H1 (cell line): Measurements from ENCODE around the gene CACNA1C. TPM values are rescaled to one million over a fixed set of nuclear protein-coding genes. Genes with fewer than 3 reads are reported as not detected.

ENCODE experiments used
- CTCF ChIA-PET: fragments of 300-600 bp; sonication (Branson Sonifier 250); formaldehyde crosslinking; loops from one replicate; lab custom pipeline; 2021; ENCODE audit not compliant: partially characterized antibody; lab: Charles Lee
- POLR2A ChIA-PET: fragments of 300-600 bp; sonication (Branson Sonifier 250); formaldehyde crosslinking; loops from one replicate; lab custom pipeline; 2021; ENCODE audit warnings: inconsistent platforms; ENCODE audit not compliant: partially characterized antibody; lab: Charles Lee
- DNase-seq, 2 experiments: peaks; one replicate each; pipeline versions ENCODE4 v3.0.0 to v3.0.0-alpha.2; 2010 to 2022; ENCODE audit warnings: low spot score in 2 of 2, low read depth in 1 of 2, mixed read lengths in 1 of 2
- FAIRE-seq: peaks from 2 replicates; lab custom pipeline; 2011; peaks lifted over from hg19 to GRCh38; lab: Jason Lieb, UNC
- H2AFZ ChIP-seq: 2 replicates; pipeline ENCODE4 v1.8.1; 2012; ENCODE audit warnings: low read length, inconsistent platforms
- H2AK5ac ChIP-seq: 2 replicates; pipeline ENCODE4 v1.6.1; 2013; ENCODE audit warnings: low read depth, low read length
- H2BK120ac ChIP-seq: replicated peaks from 2 replicates; pipeline ENCODE3; 2013; ENCODE audit warnings: low read depth, low read length, inconsistent platforms
- H2BK12ac ChIP-seq: 2 replicates; pipeline ENCODE4 v1.6.1; 2013; ENCODE audit warnings: low read depth, low read length
- H2BK15ac ChIP-seq: 2 replicates; pipeline ENCODE4 v1.6.1; 2013; ENCODE audit warnings: low read length
- H2BK20ac ChIP-seq: 2 replicates; pipeline ENCODE4 v1.6.1; 2013; ENCODE audit warnings: low read length
- H2BK5ac ChIP-seq: 2 replicates; pipeline ENCODE4 v1.6.1; 2013; ENCODE audit warnings: low read depth, low read length
- H3K14ac ChIP-seq: 2 replicates; pipeline ENCODE4 v1.6.1; 2013; ENCODE audit warnings: inconsistent platforms; ENCODE audit not compliant: insufficient read length
- H3K18ac ChIP-seq: 2 replicates; pipeline ENCODE4 v1.6.1; 2013; ENCODE audit warnings: low read length; ENCODE audit errors: extremely low read depth
- H3K23ac ChIP-seq: 2 replicates; pipeline ENCODE4 v1.6.1; 2013; ENCODE audit warnings: inconsistent platforms; ENCODE audit not compliant: insufficient read length
- H3K23me2 ChIP-seq: 2 replicates; pipeline ENCODE4 v1.6.1; 2013; ENCODE audit warnings: low read depth, low read length
- H3K27ac ChIP-seq: 2 replicates; pipeline ENCODE4 v1.6.1; 2011; ENCODE audit warnings: low read depth, low read length, inconsistent platforms
- H3K27me3 ChIP-seq, 4 experiments: replicated peaks in 1 of 4; 1 replicate in 1 of 4; 2 replicates in 3 of 4; pipeline versions ENCODE4 v1.6.1 to v1.8.1; 2011 to 2013; ENCODE audit warnings: low read length in 3 of 4, mild to moderate bottlenecking in 3 of 4, inconsistent platforms in 2 of 4, mixed read lengths in 2 of 4, moderate library complexity in 1 of 4; ENCODE audit not compliant: control insufficient read depth in 3 of 4, insufficient read depth in 3 of 4; ENCODE audit errors: extremely low read depth in 1 of 4
- H3K36me3 ChIP-seq, 4 experiments: 2 replicates each; pipeline versions ENCODE4 v1.6.1 to v1.8.1; 2011 to 2013; ENCODE audit warnings: mild to moderate bottlenecking in 4 of 4, low read length in 3 of 4, moderate library complexity in 2 of 4, control low read depth in 1 of 4, inconsistent platforms in 1 of 4; ENCODE audit not compliant: insufficient read depth in 4 of 4, control insufficient read depth in 2 of 4
- H3K4ac ChIP-seq: replicated peaks from 2 replicates; pipeline ENCODE3; 2013; ENCODE audit warnings: low read length, low read depth, mixed read lengths, inconsistent platforms; ENCODE audit not compliant: insufficient read length
- H3K4me1 ChIP-seq, 4 experiments: replicated peaks in 1 of 4; 1 replicate in 1 of 4; 2 replicates in 3 of 4; pipeline versions ENCODE4 v1.6.1 to v1.8.1; 2011 to 2013; ENCODE audit warnings: low read length in 3 of 4, inconsistent platforms in 2 of 4, mixed read lengths in 1 of 4; ENCODE audit not compliant: insufficient read depth in 4 of 4, control insufficient read depth in 3 of 4
- H3K4me2 ChIP-seq, 2 experiments: 2 replicates each; pipeline versions ENCODE4 v1.6.1 to v1.8.1; 2011 to 2013; ENCODE audit warnings: low read depth in 2 of 2, low read length in 2 of 2, control low read depth in 1 of 2, inconsistent platforms in 1 of 2, mild to moderate bottlenecking in 1 of 2; ENCODE audit not compliant: insufficient read depth in 1 of 2
- H3K4me3 ChIP-seq, 4 experiments: fragments of 200-600, 300-600 bp in 1 of 4; sonication (generic), shearing (Covaris generic), sonication (Bioruptor Twin) in 1 of 4; 2 replicates each; pipeline versions ENCODE4 v1.5.1 to v1.8.1; 2011 to 2016; ENCODE audit warnings: low read length in 4 of 4, low read depth in 3 of 4, control low read depth in 2 of 4, inconsistent platforms in 2 of 4, mild to moderate bottlenecking in 2 of 4, mixed read lengths in 1 of 4, moderate library complexity in 1 of 4; ENCODE audit not compliant: insufficient read depth in 2 of 4; ENCODE audit errors: extremely low read depth in 1 of 4
- H3K56ac ChIP-seq: replicated peaks from 2 replicates; pipeline ENCODE3; 2013; ENCODE audit warnings: low read depth, mild to moderate bottlenecking, mixed read lengths, low read length, inconsistent platforms; ENCODE audit not compliant: insufficient read length
- H3K79me1 ChIP-seq: 2 replicates; pipeline ENCODE4 v1.6.1; 2013; ENCODE audit warnings: low read depth, low read length, control low read depth
- H3K79me2 ChIP-seq, 2 experiments: 2 replicates each; pipeline versions ENCODE4 v1.6.1 to v1.8.1; 2012 to 2013; ENCODE audit warnings: low read length in 2 of 2, mild to moderate bottlenecking in 2 of 2, inconsistent platforms in 1 of 2; ENCODE audit not compliant: insufficient read depth in 2 of 2, control insufficient read depth in 1 of 2
- H3K9ac ChIP-seq, 4 experiments: replicated peaks in 1 of 4; 1 replicate in 1 of 4; 2 replicates in 3 of 4; pipeline versions ENCODE4 v1.6.1 to v1.8.1; 2011 to 2013; ENCODE audit warnings: low read depth in 3 of 4, low read length in 3 of 4, control low read depth in 2 of 4, mild to moderate bottlenecking in 2 of 4, moderate library complexity in 2 of 4, inconsistent platforms in 1 of 4; ENCODE audit errors: extremely low read depth in 1 of 4
- H3K9me3 ChIP-seq, 2 experiments: 2 replicates each; pipeline versions ENCODE4 v1.6.1 to v1.8.1; 2012 to 2013; ENCODE audit warnings: mild to moderate bottlenecking in 2 of 2, moderate library complexity in 2 of 2, control low read depth in 1 of 2, inconsistent platforms in 1 of 2, low read depth in 1 of 2, low read length in 1 of 2, mixed read lengths in 1 of 2; ENCODE audit not compliant: insufficient read depth in 2 of 2
- H4K20me1 ChIP-seq, 2 experiments: replicated peaks in 1 of 2; 2 replicates each; pipeline versions ENCODE3 to v1.8.1; 2011 to 2013; ENCODE audit warnings: inconsistent platforms in 2 of 2, low read length in 2 of 2, mild to moderate bottlenecking in 1 of 2; ENCODE audit not compliant: insufficient read depth in 2 of 2, control insufficient read depth in 1 of 2
- H4K5ac ChIP-seq: 2 replicates; pipeline ENCODE4 v1.6.1; 2013; ENCODE audit warnings: low read length, low read depth, mixed read lengths, inconsistent platforms; ENCODE audit not compliant: insufficient read length
- H4K8ac ChIP-seq: 2 replicates; pipeline ENCODE4 v1.8.0; 2013; ENCODE audit warnings: mild to moderate bottlenecking, moderate library complexity, low read length, inconsistent platforms; ENCODE audit not compliant: insufficient read depth; ENCODE audit errors: extremely low read depth
- H4K91ac ChIP-seq: replicated peaks from 2 replicates; pipeline ENCODE3; 2013; ENCODE audit warnings: low read length, mixed read lengths, inconsistent platforms; ENCODE audit not compliant: insufficient read length
- ATF3 ChIP-seq: IDR thresholded peaks from 2 replicates; pipeline ENCODE4 v1.6.1; 2011; ENCODE audit warnings: low read depth, mild to moderate bottlenecking, low read length; ENCODE audit not compliant: insufficient read depth
- E2F6 ChIP-seq: IDR thresholded peaks from 2 replicates; pipeline ENCODE4 v1.6.1; 2012; ENCODE audit warnings: inconsistent platforms
- EP300 ChIP-seq, 2 experiments: IDR thresholded peaks; 1 replicate in 1 of 2; 2 replicates in 1 of 2; pipeline ENCODE4 v1.6.1; 2011 to 2012; ENCODE audit warnings: low read depth in 2 of 2, low read length in 2 of 2, mild to moderate bottlenecking in 2 of 2, borderline replicate concordance in 1 of 2, inconsistent platforms in 1 of 2, moderate library complexity in 1 of 2
- MAFK ChIP-seq: IDR thresholded peaks from 2 replicates; pipeline ENCODE4 v1.6.1; 2012; ENCODE audit warnings: low read depth, mild to moderate bottlenecking, improper control_type of control experiment, low read length
- MAX ChIP-seq: IDR thresholded peaks from 2 replicates; pipeline ENCODE4 v1.6.1; 2012; ENCODE audit warnings: inconsistent platforms
- POLR2A ChIP-seq, 2 experiments: IDR thresholded peaks; 1 replicate in 1 of 2; 2 replicates in 1 of 2; pipeline ENCODE4 v1.6.1; 2011; ENCODE audit warnings: low read depth in 2 of 2, low read length in 2 of 2, mild to moderate bottlenecking in 2 of 2; ENCODE audit errors: control extremely low read depth in 1 of 2
- POU5F1 ChIP-seq: IDR thresholded peaks from 2 replicates; pipeline ENCODE4 v1.6.1; 2011; ENCODE audit warnings: low read depth, mild to moderate bottlenecking, low read length, moderate library complexity
- RFX5 ChIP-seq: IDR thresholded peaks from 2 replicates; pipeline ENCODE4 v1.6.1; 2011; ENCODE audit warnings: low read depth, low read length, improper control_type of control experiment, borderline replicate concordance
- RNF2 ChIP-seq: fragments of 200-900, 300-1000 bp; sonication (generic); IDR thresholded peaks from 2 replicates; pipeline ENCODE4 v1.7.1; 2016; ENCODE audit warnings: borderline replicate concordance, low read depth, mild to moderate bottlenecking, antibody characterized with exemption, low read length; ENCODE audit not compliant: poor library complexity, severe bottlenecking; ENCODE audit errors: missing control alignments
- SIRT6 ChIP-seq: IDR thresholded peaks from one replicate; pipeline ENCODE4 v1.7.1; 2012; ENCODE audit warnings: low read length, inconsistent platforms
- SIX5 ChIP-seq: IDR thresholded peaks from 2 replicates; pipeline ENCODE4 v1.6.1; 2011; ENCODE audit warnings: mild to moderate bottlenecking, low read depth, low read length
- SP2 ChIP-seq: IDR thresholded peaks from 2 replicates; pipeline ENCODE4 v1.6.1; 2012; ENCODE audit warnings: mild to moderate bottlenecking, low read length, inconsistent platforms
- TAF1 ChIP-seq: IDR thresholded peaks from 2 replicates; pipeline ENCODE4 v1.6.1; 2011; ENCODE audit warnings: mild to moderate bottlenecking, low read depth, low read length
- WGBS, 2 experiments: shearing (Covaris generic) in 1 of 2; methylation state at CpG; one replicate each; pipeline versions ENCODE4 v1.1.6 to v1.1.7; 2013 to 2015; ENCODE audit warnings: low lambda C conversion rate in 2 of 2, mixed read lengths in 2 of 2, inconsistent platforms in 1 of 2, low coverage in 1 of 2, missing lambda C conversion rate in 1 of 2; ENCODE audit not compliant: insufficient replicate concordance in 2 of 2, insufficient coverage in 1 of 2, insufficient read length in 1 of 2; ENCODE audit errors: extremely low coverage in 1 of 2, missing lambda C conversion rate in 1 of 2; 5-methylcytosine and 5-hydroxymethylcytosine counted together
- polyA plus RNA-seq, 7 experiments: library from polyadenylated mRNA; depleted of rRNA in 3 of 7; stranded (reverse) in 5 of 7; unstranded in 2 of 7; fragments of >200 nt in 5 of 7; fragments of 200-250 nt in 2 of 7; gene quantifications; 1 replicate in 5 of 7; 2 replicates in 1 of 7; 4 replicates in 1 of 7; pipeline versions ENCODE4 v1.2.1 to v1.2.3, GENCODE V29; 2011 to 2013; ENCODE audit warnings: missing spikeins in 2 of 7, mixed read lengths in 2 of 7
- total RNA-seq: library from RNA; stranded (reverse); fragmentation: NEBNext Ultra II Directional; extraction: Animal tissue kit (Norgen Biotek cat#: 25700); gene quantifications from 2 replicates; pipeline ENCODE4 v1.2.1, GENCODE V29; 2021

CACNA1C gene
- total and polyA plus RNA-seq, 2 of the 8 experiments (the other 6 are each of a cell fraction or from before 2014, with no cell fraction given) = 1.3 TPM

- no peak overlapping the region for H2BK20ac ChIP-seq
- no peak overlapping the region for H4K8ac ChIP-seq
- H3K23ac ChIP-seq = no peak overlapping the region
- no peak overlapping the region; the same call in 1 of the 2 replicates for H2BK5ac ChIP-seq
- FAIRE-seq (no peak), DNase-seq (no peak)
- H3K4me2 ChIP-seq = no peak overlapping the region
- H3K79me1 ChIP-seq = no peaks in the 10 kb centered on the region
- H4K20me1 ChIP-seq = no peaks in the 10 kb centered on the region
- H3K79me2 ChIP-seq = no peaks in the 10 kb centered on the region
- H4K5ac ChIP-seq = no peak overlapping the region
- no peak overlapping the region for H3K56ac ChIP-seq
- H3K4me1 ChIP-seq = no peaks in the 10 kb centered on the region
- H2AK5ac ChIP-seq = no peak overlapping the region
- H3K4ac ChIP-seq = no peak overlapping the region
- no peak overlapping the region for H3K27ac ChIP-seq
- no peak overlapping the region for H3K14ac ChIP-seq
- H2BK12ac ChIP-seq = no peak overlapping the region
- TF ChIP-seq E2F6 = no peak
- TF ChIP-seq SIRT6 = no peak
- no peak for TF ChIP-seq SIX5
- no peak for TF ChIP-seq ATF3
- TF ChIP-seq EP300 (IDR thresholded peaks at IDR 0.05; ENCODE audit: borderline replicate concordance in 1 of 2, low read depth in 2 of 2, low read length in 2 of 2) = no peak
- no peak for TF ChIP-seq MAFK
- TF ChIP-seq POLR2A (IDR thresholded peaks at IDR 0.05; ENCODE audit: control extremely low read depth in 1 of 2, low read depth in 2 of 2, low read length in 2 of 2) = no peak
- TF ChIP-seq SP2 = no peak
- no peak for TF ChIP-seq MAX
- no peak for TF ChIP-seq RFX5
- TF ChIP-seq RNF2 = no peak
- TF ChIP-seq POU5F1 = no peak
- TF ChIP-seq TAF1 = no peak
- TF ChIP-seq, all 59 proteins: peak for 0
- H3K9me3 ChIP-seq = no peaks in the 10 kb centered on the region
- no peak overlapping the region for H3K4me3 ChIP-seq
- H3K18ac ChIP-seq = no peak overlapping the region
- no peak overlapping the region for H4K91ac ChIP-seq
- ChIA-PET CTCF (interaction anchor here (0.7 to 4.5 kb wide), 6 partner anchors 8 to 339 kb away, joined by 3 to 24 read pairs (median 3); no protein-coding TSS in a partner anchor), POLR2A (no interaction called here)
- no peaks in the 10 kb centered on the region; a peak in 1 of 8 replicates for H3K36me3 ChIP-seq
- H2BK120ac ChIP-seq = no peak overlapping the region
- no peak overlapping the region for H3K9ac ChIP-seq
- no peaks in the 10 kb centered on the region; a peak in 1 of 7 replicates for H3K27me3 ChIP-seq
- H2BK15ac ChIP-seq = no peak overlapping the region
- WGBS, 2 experiments = 86% methylated on average over 8 of the region's 8 CpGs; no CpG with 5 or more reads in 1 of the 2 experiments
- H3K23me2 ChIP-seq = no peaks in the 10 kb centered on the region
- no peak overlapping the region for H2AFZ ChIP-seq
Observed at GRCh38 chr12:2617365-2617764, 564.6 kb downstream of the CACNA1C start.
